ENCODE data around the gene REV3L.
A peak's percentile ranks its signal among the peaks of the same experiment; 100 is the strongest.

The REV3L gene

GRCh38 chr6:111469543-111469942, 13.5 kb downstream of the REV3L start:
- no peak for DNase-seq (ENCODE audit: low spot score)

DNA sequence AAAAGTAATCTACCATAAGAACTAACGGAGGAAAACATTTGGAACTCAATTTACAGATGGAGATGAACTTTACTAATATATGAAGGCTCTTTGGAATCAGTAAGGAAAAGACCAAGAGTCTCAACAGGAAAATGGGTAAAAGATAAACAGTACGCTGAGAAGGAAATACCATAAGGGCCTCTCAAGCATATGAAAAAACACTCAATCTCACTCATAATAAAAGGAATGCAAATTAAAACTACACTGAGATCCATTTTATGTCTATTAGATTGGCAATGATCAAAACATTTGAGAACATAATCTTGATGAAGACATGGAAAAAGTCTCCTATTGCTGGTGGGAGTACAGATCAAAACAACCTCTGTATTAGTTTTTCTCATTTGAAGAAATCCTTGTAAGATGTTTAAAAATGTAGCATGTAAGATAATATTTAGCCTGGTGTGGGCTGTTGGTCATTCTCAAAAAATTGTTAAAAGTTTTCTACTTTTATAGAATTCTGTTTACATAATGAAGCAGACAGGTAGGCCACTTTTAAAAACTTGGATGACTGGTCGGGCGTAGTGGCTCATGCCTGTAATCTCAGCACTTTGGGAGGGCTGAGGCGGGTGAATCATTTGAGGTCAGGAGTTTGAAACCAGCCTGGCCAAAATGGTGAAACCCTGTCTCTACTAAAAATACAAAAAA, 14.5 kb downstream of the REV3L start:
- no peak for DNase-seq (ENCODE audit: low spot score)

DNA sequence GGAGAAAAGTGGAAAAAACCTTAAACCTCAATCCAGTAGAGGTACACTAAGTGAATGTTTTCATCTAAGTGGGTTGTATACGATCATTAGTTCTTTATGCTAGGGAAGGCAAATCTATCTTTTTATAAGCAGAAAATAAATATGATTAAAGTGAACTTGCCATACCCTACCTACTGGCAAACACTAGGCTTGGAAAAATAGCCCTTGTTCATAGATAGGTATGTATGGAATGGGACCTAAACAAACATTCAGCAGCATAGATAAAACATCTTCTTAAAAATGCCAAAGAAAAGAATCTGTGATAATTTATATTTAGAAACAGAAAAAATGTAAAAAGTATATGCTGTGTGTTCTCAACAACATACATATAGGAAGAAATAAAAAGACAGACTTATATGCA, 18.8 kb downstream of the REV3L start:
- DNase-seq (ENCODE audit: low spot score) = no peak

- DNase-seq (ENCODE audit: low spot score) = no peak
Observed at GRCh38 chr6:111462770-111463391, 20.1 kb downstream of the REV3L start.

- no peak for DNase-seq (ENCODE audit: low spot score)
Observed at GRCh38 chr6:111461860-111462259, 21.2 kb downstream of the REV3L start.

GRCh38 chr6:111458670-111459232, 24.3 kb downstream of the REV3L start:
- DNase-seq (ENCODE audit: low spot score) = no peak

DNA sequence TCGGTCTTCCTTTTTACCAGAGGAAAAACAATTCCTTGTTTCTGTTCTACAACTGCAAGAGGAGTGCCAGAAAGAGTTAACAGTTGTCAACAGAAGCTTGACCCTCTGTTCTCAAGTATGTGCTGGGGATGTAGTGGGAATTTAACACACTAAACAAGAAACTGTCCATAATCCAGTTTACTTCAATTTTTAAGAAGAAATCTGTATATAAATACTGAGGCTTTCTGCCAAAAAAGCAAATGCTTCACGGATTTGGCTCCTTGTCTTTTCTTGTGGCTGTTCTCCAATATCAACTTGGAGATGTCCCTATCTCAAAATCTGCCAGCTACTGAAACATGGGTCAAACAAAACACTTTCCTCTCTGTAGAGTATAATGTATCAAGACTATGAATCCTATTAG, 26.8 kb downstream of the REV3L start:
- no peak for DNase-seq (ENCODE audit: low spot score)

DNA sequence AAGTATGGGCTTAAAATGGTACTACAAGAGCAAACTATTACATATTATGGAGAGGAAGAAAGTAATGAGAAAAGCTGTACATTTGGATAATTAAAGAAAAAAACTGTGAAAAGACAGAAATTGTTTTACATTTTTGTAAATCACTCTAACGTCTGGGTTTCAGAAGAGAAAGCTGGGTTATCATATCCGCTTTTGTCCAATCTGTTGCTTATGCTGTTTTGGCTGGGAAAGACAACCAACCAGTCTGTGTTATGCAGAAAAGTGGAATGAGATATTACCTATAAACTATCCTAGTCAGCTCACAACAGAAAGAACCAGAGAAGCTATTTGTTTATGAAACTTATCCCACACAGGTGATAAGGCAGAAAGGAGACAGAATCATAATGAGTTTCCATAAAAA, 32.4 kb downstream of the REV3L start:
- DNase-seq (ENCODE audit: low spot score) = no peak

GRCh38 chr6:111450087-111450486, 32.9 kb downstream of the REV3L start:
- DNase-seq (ENCODE audit: low spot score) = no peak

DNA sequence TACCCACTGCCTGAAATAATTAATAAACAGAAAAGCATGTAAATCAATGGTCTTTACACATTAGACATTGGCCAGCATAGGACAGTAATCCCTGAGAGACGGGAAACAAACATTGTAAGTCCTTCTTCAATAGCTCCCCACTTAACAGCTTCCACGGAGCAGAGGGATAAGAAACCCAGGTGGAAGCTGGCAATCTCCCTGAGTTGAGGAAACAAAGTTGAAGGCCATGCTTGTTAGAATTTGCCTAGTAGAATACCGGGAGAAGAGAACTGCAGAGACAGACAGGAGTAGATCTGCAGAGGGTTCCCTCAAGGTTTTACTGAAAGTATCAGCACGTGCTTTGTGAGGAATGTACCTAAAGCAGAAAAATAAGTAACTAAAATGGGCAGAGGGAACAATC, 33.9 kb downstream of the REV3L start:
- DNase-seq (ENCODE audit: low spot score) = no peak

- DNase-seq (ENCODE audit: low spot score) = no peak
Observed at GRCh38 chr6:111447051-111447450, 36.0 kb downstream of the REV3L start.

GRCh38 chr6:111445861-111446267, 37.2 kb downstream of the REV3L start:
- no peak for DNase-seq (ENCODE audit: low spot score)

- DNase-seq (ENCODE audit: low spot score) = no peak
Observed at GRCh38 chr6:111444794-111445193, 38.2 kb downstream of the REV3L start.

DNA sequence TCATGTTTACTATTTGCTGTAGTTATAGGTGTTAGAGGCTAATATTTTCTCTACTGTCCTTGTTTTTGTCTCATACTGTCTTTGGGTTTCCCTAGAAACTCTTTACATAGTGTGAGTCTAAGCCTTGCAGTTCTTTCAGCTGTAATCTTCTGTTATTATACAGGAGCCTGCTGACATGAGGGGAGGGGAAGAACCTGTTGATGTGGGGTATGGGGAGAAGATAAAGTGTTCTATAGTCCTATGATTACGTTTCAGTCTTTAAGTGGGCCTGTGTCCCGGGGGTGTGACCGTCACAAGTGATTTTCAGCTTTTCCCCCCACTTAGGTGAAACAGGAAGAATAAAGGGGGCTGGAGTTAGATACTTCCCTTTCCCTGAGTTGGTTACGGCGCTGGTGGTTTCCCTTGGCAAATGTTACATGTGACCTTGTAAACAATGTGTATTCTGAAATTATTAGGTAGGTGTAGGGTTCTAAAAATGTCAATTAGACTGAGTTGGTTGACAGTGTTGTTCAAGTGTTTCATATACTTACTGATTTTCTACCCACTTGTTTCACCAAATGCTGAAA, 41.3 kb downstream of the REV3L start:
- no peak for DNase-seq (ENCODE audit: low spot score)

- DNase-seq (ENCODE audit: low spot score) = no peak
Observed at GRCh38 chr6:111439171-111439570, 43.8 kb downstream of the REV3L start.

GRCh38 chr6:111437573-111437972, 45.4 kb downstream of the REV3L start:
- no peak for DNase-seq (ENCODE audit: low spot score)

GRCh38 chr6:111432511-111432910, 50.5 kb downstream of the REV3L start:
- no peak for DNase-seq (ENCODE audit: low spot score)

DNA sequence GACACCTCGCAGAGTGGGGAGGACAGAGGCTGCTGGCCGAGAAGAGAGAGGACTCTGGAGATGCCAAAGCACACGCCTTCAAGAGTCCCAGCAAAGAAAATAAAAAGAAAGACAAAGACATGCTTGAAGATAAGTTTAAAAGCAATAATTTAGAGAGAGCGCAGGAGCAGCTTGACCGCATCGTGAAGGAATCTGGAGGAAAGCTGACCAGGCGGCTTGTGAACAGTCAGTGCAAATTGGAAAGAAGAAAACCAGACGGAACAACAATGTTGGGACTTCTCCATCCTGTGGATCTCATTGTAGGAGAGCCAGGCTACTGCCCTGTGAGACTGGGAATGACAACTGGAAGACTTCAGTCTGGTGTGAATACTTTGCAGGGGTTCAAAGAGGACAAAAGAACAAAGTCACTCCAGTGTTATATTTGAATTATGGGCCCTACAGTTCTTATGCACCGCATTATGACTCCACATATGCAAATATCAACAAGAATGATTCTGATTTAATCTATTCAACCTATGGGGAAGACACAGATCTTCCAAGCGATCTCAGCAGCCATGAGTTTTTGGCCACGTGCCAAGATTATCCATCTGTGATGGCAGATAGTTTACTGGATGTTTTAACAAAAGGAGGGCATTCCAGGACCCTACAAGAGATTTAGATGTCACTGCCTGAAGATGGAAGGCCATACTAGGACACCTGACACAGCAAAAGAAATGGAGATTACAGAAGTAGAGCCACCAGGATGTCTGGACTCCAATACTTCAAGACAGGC, 52.2 kb downstream of the REV3L start:
- DNase-seq (ENCODE audit: low spot score) = no peak

DNA sequence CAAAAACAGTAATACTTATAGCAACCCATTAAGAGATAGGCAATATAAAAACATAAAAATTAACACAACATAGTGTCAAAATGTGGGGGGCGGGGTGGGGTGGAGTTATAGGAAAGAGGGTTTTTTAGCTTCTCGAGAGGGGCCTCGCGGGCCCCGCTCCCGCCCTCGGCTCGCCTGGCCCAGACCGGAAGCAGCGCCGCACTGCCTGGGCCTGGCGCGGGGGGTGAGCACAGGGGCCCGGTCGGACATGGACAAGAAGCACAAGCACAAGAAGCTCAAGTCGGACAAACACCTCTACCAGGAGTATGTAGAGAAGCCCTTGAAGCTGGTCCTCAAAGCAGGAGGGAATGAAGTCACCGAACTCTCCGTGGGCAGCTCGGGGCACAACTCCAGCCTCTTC, 53.4 kb downstream of the REV3L start:
- no peak for DNase-seq (ENCODE audit: low spot score)

- DNase-seq (ENCODE audit: low spot score) = no peak
Observed at GRCh38 chr6:111428811-111429210, 54.2 kb downstream of the REV3L start.

GRCh38 chr6:111427341-111428116, 55.5 kb downstream of the REV3L start:
- DNase-seq (ENCODE audit: low spot score) = peak; percentile 39

Measured in CD4-positive, alpha-beta T cell treated with Interleukin-15 for 4 hours (primary cell).